GM23338 (cell line): Measurements from ENCODE around the gene LHX8. TPM values are rescaled to one million over a fixed set of nuclear protein-coding genes. Genes with fewer than 3 reads are reported as not detected.
A peak's percentile ranks its signal among the peaks of the same experiment; 100 is the strongest.

ENCODE experiments used
- ATAC-seq: fragments of 200-7000 bp; cut with Tn5 transposase; 3 replicates; pipeline ENCODE4 v1.9.1; 2020
- DNase-seq: peaks from one replicate; pipeline ENCODE4 v3.0.0-alpha.2; 2015; ENCODE audit warnings: low spot score
- H2AFZ ChIP-seq: fragments of 200-600 bp; sonication (generic); 2 replicates; pipeline ENCODE4 v1.8.0; 2016; ENCODE audit warnings: antibody characterized with exemption, mild to moderate bottlenecking, moderate library complexity
- H3F3A ChIP-seq: fragments of 200-600 bp; sonication (generic); replicated peaks from 2 replicates; pipeline ENCODE4 v1.8.0; 2017; ENCODE audit warnings: antibody characterized with exemption, mixed run types, low read depth
- H3K27ac ChIP-seq: fragments of 200-600 bp; sonication (generic); 2 replicates; pipeline ENCODE4 v1.6.1; 2016; ENCODE audit warnings: low read depth
- H3K27me3 ChIP-seq: fragments of 200-600 bp; sonication (generic); 2 replicates; pipeline ENCODE4 v1.8.0; 2016; ENCODE audit warnings: mild to moderate bottlenecking, mixed run types, moderate library complexity; ENCODE audit not compliant: insufficient read depth
- H3K36me3 ChIP-seq: fragments of 200-600 bp; sonication (generic); 2 replicates; pipeline ENCODE4 v1.8.0; 2016; ENCODE audit warnings: mild to moderate bottlenecking; ENCODE audit not compliant: insufficient read depth
- H3K4me1 ChIP-seq: fragments of 200-600 bp; sonication (generic); 2 replicates; pipeline ENCODE4 v1.8.0; 2016; ENCODE audit warnings: mild to moderate bottlenecking, moderate library complexity; ENCODE audit not compliant: insufficient read depth
- H3K4me2 ChIP-seq: fragments of 200-600 bp; sonication (generic); 2 replicates; pipeline ENCODE4 v1.7.1; 2017; ENCODE audit warnings: mixed run types
- H3K4me3 ChIP-seq: fragments of 200-600 bp; sonication (generic); 2 replicates; pipeline ENCODE4 v1.6.1; 2016; ENCODE audit warnings: mixed run types
- H3K79me2 ChIP-seq: fragments of 200-600 bp; sonication (generic); replicated peaks from 2 replicates; pipeline ENCODE4 v1.8.0; 2017; ENCODE audit warnings: mild to moderate bottlenecking; ENCODE audit not compliant: insufficient read depth
- H3K9me2 ChIP-seq: fragments of 200-600 bp; sonication (generic); 2 replicates; pipeline ENCODE4 v1.8.0; 2017; ENCODE audit not compliant: insufficient read depth
- H4K20me1 ChIP-seq: fragments of 200-600 bp; sonication (generic); replicated peaks from 2 replicates; pipeline ENCODE4 v1.8.0; 2017; ENCODE audit warnings: mild to moderate bottlenecking; ENCODE audit not compliant: insufficient read depth
- H3K27ac Mint-ChIP-seq: 2 replicates; pipeline ENCODE4 v1.8.0; 2020; ENCODE audit warnings: inconsistent platforms, mild to moderate bottlenecking, moderate library complexity, mixed read lengths
- H3K27me3 Mint-ChIP-seq: 3 replicates; pipeline ENCODE4 v1.8.0; 2022; ENCODE audit warnings: low read depth, mild to moderate bottlenecking, moderate library complexity, mixed read lengths, inconsistent platforms; ENCODE audit not compliant: insufficient read depth, poor library complexity
- H3K36me3 Mint-ChIP-seq: 3 replicates; pipeline ENCODE4 v1.8.0; 2021; ENCODE audit warnings: low read depth, mild to moderate bottlenecking, inconsistent platforms, moderate library complexity, mixed read lengths
- H3K4me1 Mint-ChIP-seq: 3 replicates; pipeline ENCODE4 v1.8.0; 2020; ENCODE audit warnings: mild to moderate bottlenecking, inconsistent platforms, mixed read lengths
- H3K4me3 Mint-ChIP-seq: 3 replicates; pipeline ENCODE4 v1.8.0; 2021; ENCODE audit warnings: moderate library complexity, mild to moderate bottlenecking, inconsistent platforms, mixed read lengths
- H3K9me3 Mint-ChIP-seq: 3 replicates; pipeline ENCODE4 v1.8.0; 2020; ENCODE audit warnings: moderate library complexity, mild to moderate bottlenecking, inconsistent platforms, mixed read lengths
- EZH2 ChIP-seq: fragments of 200-600 bp; sonication (generic); IDR thresholded peaks from one replicate; pipeline ENCODE4 v1.8.0; 2017; ENCODE audit warnings: antibody characterized with exemption, mild to moderate bottlenecking, low read depth; ENCODE audit not compliant: unreplicated experiment
- EZH2phosphoT487 ChIP-seq: fragments of 200-600 bp; sonication (generic); IDR thresholded peaks from one replicate; pipeline ENCODE4 v1.8.1; 2018; ENCODE audit warnings: antibody characterized with exemption; ENCODE audit not compliant: unreplicated experiment
- NANOG ChIP-seq: IDR thresholded peaks from 2 replicates; pipeline ENCODE4 v1.6.1; 2016; ENCODE audit warnings: antibody characterized with exemption, borderline replicate concordance
- REST ChIP-seq: IDR thresholded peaks from one replicate; pipeline ENCODE4 v1.6.1; 2018; ENCODE audit warnings: antibody characterized with exemption; ENCODE audit not compliant: unreplicated experiment
- ZNF462 ChIP-seq: fragments of 250-450 bp; sonication (Bioruptor Pico); IDR thresholded peaks from 2 replicates; pipeline ENCODE4 v1.5.0; 2020; ENCODE audit warnings: mild to moderate bottlenecking, moderate library complexity
- polyA plus RNA-seq: library from polyadenylated mRNA; unstranded; fragments of >200 nt; fragmentation: Nextera tagmentation; extraction: Ambion mirVana; gene quantifications from 2 replicates; pipeline ENCODE4 v1.2.1, GENCODE V29; 2016
- total RNA-seq: library from RNA; depleted of rRNA; stranded (reverse); fragments of >200 nt; shearing (Covaris generic); gene quantifications from 2 replicates; pipeline ENCODE4 v1.2.3, GENCODE V29; 2014

The LHX8 gene
- total and polyA plus RNA-seq, 2 experiments from 2014 or later = 0.68 to 0.73 TPM

- peaks cover 91% of the 10 kb centered on the region for H3K27me3 Mint-ChIP-seq
- DNase-seq (peak; percentile 79), ATAC-seq (peak; percentile 20)
- Histone ChIP-seq H3K27ac (no peak overlapping the region), H3K4me1 (peaks cover 72% of the 10 kb centered on the region), H3K79me2 (no peaks in the 10 kb centered on the region), H3F3A (peaks cover 17% of the 10 kb centered on the region), H2AFZ (peak overlapping the region; percentile 91), H3K36me3 (no peaks in the 10 kb centered on the region), H3K4me2 (peak overlapping the region; percentile 81), H4K20me1 (no peaks in the 10 kb centered on the region), H3K27me3 (peaks cover 98% of the 10 kb centered on the region), H3K9me2 (no peaks in the 10 kb centered on the region), H3K4me3 (peak overlapping the region; percentile 75)
- TF ChIP-seq NANOG = no peak
- peak; percentile 33 for TF ChIP-seq EZH2
- no peaks in the 10 kb centered on the region for H3K36me3 Mint-ChIP-seq
- H3K4me1 Mint-ChIP-seq = peaks cover 71% of the 10 kb centered on the region
- H3K9me3 Mint-ChIP-seq = no peaks in the 10 kb centered on the region; the same call in 2 of the 3 replicates
- no peak overlapping the region; the same call in 1 of the 2 replicates for H3K27ac Mint-ChIP-seq
- H3K4me3 Mint-ChIP-seq = peak overlapping the region; percentile 83
These were observed 722 bp downstream of the LHX8 start for GRCh38 chr1:75134647-75135572.

GRCh38 chr1:75135573-75136194, 1.5 kb downstream of the LHX8 start:
- Mint-ChIP-seq H3K9me3 (no peaks in the 10 kb centered on the region; the same call in 2 of the 3 replicates), H3K4me1 (peaks cover 69% of the 10 kb centered on the region), H3K27ac (no peak overlapping the region; the same call in 1 of the 2 replicates), H3K4me3 (peak overlapping the region; percentile 83), H3K27me3 (peaks cover 84% of the 10 kb centered on the region), H3K36me3 (no peaks in the 10 kb centered on the region)
- ATAC-seq (no peak), DNase-seq (peak; percentile 53)
- Histone ChIP-seq H3K9me2 (no peaks in the 10 kb centered on the region), H3K27me3 (peaks cover 98% of the 10 kb centered on the region), H3K27ac (no peak overlapping the region), H3K4me3 (peak overlapping the region; percentile 75), H3K4me2 (peak overlapping the region; percentile 81), H3K4me1 (peaks cover 72% of the 10 kb centered on the region), H3K36me3 (no peaks in the 10 kb centered on the region), H4K20me1 (no peaks in the 10 kb centered on the region), H3K79me2 (no peaks in the 10 kb centered on the region), H2AFZ (peak overlapping the region; percentile 91), H3F3A (peaks cover 10% of the 10 kb centered on the region)
- TF ChIP-seq ZNF462 (CRISPR knock-in tag) (no peak), NANOG (peak; percentile 30; the same call in 1 of the 2 replicates), REST (no peak), EZH2phosphoT487 (no peak)
